MM.1S (cell line): ENCODE measurements around the gene DOCK4.
A peak's percentile ranks its signal among the peaks of the same experiment; 100 is the strongest.

Experiments used
- DNase-seq: peaks from one replicate; pipeline ENCODE4 v3.0.0-alpha.2; 2015
- H2AFZ ChIP-seq: fragments of 300-600 bp; sonication (generic); 2 replicates; pipeline ENCODE4 v1.6.0; 2016; ENCODE audit warnings: antibody characterized with exemption, low read length
- H3F3A ChIP-seq: fragments of 300-600 bp; sonication (generic); 2 replicates; pipeline ENCODE4 v1.6.1; 2016; ENCODE audit warnings: mild to moderate bottlenecking, antibody characterized with exemption, low read length, moderate library complexity, mixed read lengths; ENCODE audit not compliant: insufficient read depth
- H3K27ac ChIP-seq: fragments of 300-600 bp; sonication (generic); 2 replicates; pipeline ENCODE4 v1.5.1; 2016; ENCODE audit warnings: mild to moderate bottlenecking, low read length
- H3K27me3 ChIP-seq: fragments of 300-600 bp; sonication (generic); replicated peaks from 2 replicates; pipeline ENCODE4 v1.6.0; 2016; ENCODE audit warnings: low read length; ENCODE audit not compliant: insufficient read depth
- H3K36me3 ChIP-seq: fragments of 300-600 bp; sonication (generic); replicated peaks from 2 replicates; pipeline ENCODE4 v1.6.1; 2016; ENCODE audit warnings: mild to moderate bottlenecking, low read length, mixed read lengths; ENCODE audit not compliant: insufficient read depth
- H3K4me1 ChIP-seq: fragments of 300-600 bp; sonication (generic); 2 replicates; pipeline ENCODE4 v1.6.1; 2016; ENCODE audit warnings: low read length, mixed read lengths
- H3K4me2 ChIP-seq: fragments of 300-600 bp; sonication (generic); 2 replicates; pipeline ENCODE4 v1.6.0; 2016; ENCODE audit warnings: low read depth, low read length
- H3K4me3 ChIP-seq: fragments of 300-600 bp; sonication (generic); 2 replicates; pipeline ENCODE4 v1.5.1; 2016; ENCODE audit warnings: low read length, mixed read lengths
- H3K79me2 ChIP-seq: fragments of 300-600 bp; sonication (generic); 2 replicates; pipeline ENCODE4 v1.6.1; 2016; ENCODE audit warnings: mixed run types, low read length, mixed read lengths
- H3K9ac ChIP-seq: fragments of 300-600 bp; sonication (generic); 2 replicates; pipeline ENCODE4 v1.6.1; 2016; ENCODE audit warnings: low read length, mixed read lengths
- H3K9me2 ChIP-seq: fragments of 300-600 bp; sonication (generic); replicated peaks from 2 replicates; pipeline ENCODE4 v1.6.1; 2016; ENCODE audit warnings: mild to moderate bottlenecking, low read length, mixed read lengths; ENCODE audit not compliant: insufficient read depth
- H3K9me3 ChIP-seq: fragments of 300-600 bp; sonication (generic); replicated peaks from 2 replicates; pipeline ENCODE4 v1.6.1; 2016; ENCODE audit warnings: mild to moderate bottlenecking, low read length, mixed read lengths; ENCODE audit not compliant: insufficient read depth
- H4K20me1 ChIP-seq: fragments of 300-600 bp; sonication (generic); 2 replicates; pipeline ENCODE4 v1.6.1; 2016; ENCODE audit warnings: mild to moderate bottlenecking, low read length, moderate library complexity, mixed read lengths; ENCODE audit not compliant: insufficient read depth
- CTCF ChIP-seq: fragments of 300-600 bp; sonication (generic); IDR thresholded peaks from 2 replicates; pipeline ENCODE4 v1.5.1; 2016; ENCODE audit warnings: antibody characterized with exemption, low read length, mixed read lengths
- EZH2 ChIP-seq: fragments of 300-600 bp; sonication (generic); optimal IDR thresholded peaks from 2 replicates; pipeline ENCODE3; 2017; ENCODE audit warnings: low read depth, mild to moderate bottlenecking, antibody characterized with exemption, low read length, mixed read lengths
- EZH2phosphoT487 ChIP-seq: fragments of 300-600 bp; sonication (generic); IDR thresholded peaks from 2 replicates; pipeline ENCODE4 v1.6.1; 2018; ENCODE audit warnings: antibody characterized with exemption, low read length

The DOCK4 gene

DNA sequence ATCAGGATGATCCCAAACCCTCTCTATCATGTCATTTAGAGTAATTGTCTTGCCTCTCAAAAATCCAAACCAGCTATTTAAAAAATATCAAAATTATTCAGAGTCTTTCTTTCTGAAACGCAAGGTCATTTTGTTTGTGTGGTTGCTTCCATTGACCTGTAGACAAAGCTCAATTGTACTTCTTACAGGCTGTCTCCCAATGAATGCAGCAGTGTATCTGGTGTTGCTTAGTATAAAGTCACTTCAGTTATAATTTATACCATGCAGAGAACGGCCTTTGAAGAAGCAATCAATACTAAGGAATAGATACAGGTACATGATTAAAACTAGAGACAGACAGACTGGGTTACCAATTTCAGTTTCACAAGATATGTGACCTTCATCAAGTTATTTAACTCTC lies 80.9 kb downstream of the DOCK4 start:
- peaks cover 19% of the 10 kb centered on the region for H3K4me1 ChIP-seq
- H3K4me2 ChIP-seq, result no peak overlapping the region
- DNase-seq, result no peak

DNA sequence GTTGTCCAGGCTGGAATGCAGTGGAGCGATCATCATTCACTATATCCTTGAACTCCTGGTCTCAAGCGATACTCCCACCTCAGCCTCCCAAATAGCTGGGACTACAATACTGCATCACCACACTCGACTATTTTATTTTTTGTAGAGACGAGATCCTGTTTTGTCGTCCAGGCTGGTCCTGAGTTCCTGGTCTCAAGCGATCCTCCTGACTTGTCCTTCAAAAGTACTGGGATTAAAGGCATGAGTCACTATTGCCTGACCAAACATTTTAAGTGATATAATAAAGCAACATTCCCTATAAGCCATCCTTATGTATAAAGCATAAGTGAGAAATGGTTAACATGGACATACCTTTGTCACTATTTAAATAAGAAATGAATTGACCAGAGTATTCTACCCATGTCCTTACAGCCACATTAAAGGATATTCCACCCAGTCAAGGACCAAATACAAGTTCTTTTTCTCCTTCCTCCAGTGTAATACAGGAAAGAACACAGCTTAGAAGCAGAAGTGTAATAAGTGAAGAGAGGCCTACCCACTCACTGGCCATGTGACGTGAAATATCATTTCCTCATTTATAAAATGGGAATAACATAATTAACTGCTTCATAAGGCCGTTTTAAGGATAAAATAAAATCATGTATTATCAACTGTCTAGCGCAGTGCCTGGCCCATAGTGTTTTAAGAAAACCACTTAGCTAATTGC lies 82.0 kb downstream of the DOCK4 start:
- H3K79me2 ChIP-seq, result peaks cover 70% of the 10 kb centered on the region
- H3K4me1 ChIP-seq, result peaks cover 19% of the 10 kb centered on the region
- TF ChIP-seq EZH2phosphoT487, result no peak
- no peak for TF ChIP-seq EZH2
- no peak for TF ChIP-seq CTCF
- no peaks in the 10 kb centered on the region for H3K27me3 ChIP-seq
- no peak for DNase-seq
- H3K9me2 ChIP-seq, result no peaks in the 10 kb centered on the region
- H3F3A ChIP-seq, result no peaks in the 10 kb centered on the region
- H2AFZ ChIP-seq, result no peak overlapping the region
- H3K9me3 ChIP-seq, result no peaks in the 10 kb centered on the region
- H3K4me2 ChIP-seq, result no peak overlapping the region
- no peak overlapping the region for H3K9ac ChIP-seq
- H3K4me3 ChIP-seq, result no peak overlapping the region
- no peak overlapping the region for H3K27ac ChIP-seq
- no peaks in the 10 kb centered on the region for H3K36me3 ChIP-seq
- no peaks in the 10 kb centered on the region for H4K20me1 ChIP-seq

More for the DNA sequence above, 80.9 kb downstream of the DOCK4 start:
- H3K27me3 ChIP-seq, result no peaks in the 10 kb centered on the region
- H3K9me2 ChIP-seq, result no peaks in the 10 kb centered on the region
- H3K79me2 ChIP-seq, result peaks cover 72% of the 10 kb centered on the region
- H3F3A ChIP-seq, result no peaks in the 10 kb centered on the region
- H3K9ac ChIP-seq, result no peak overlapping the region
- H2AFZ ChIP-seq, result no peak overlapping the region
- no peak overlapping the region for H3K4me3 ChIP-seq
- no peaks in the 10 kb centered on the region for H4K20me1 ChIP-seq
- H3K27ac ChIP-seq, result no peak overlapping the region
- H3K36me3 ChIP-seq, result no peaks in the 10 kb centered on the region
- TF ChIP-seq CTCF, result no peak
- no peak for TF ChIP-seq EZH2
- TF ChIP-seq EZH2phosphoT487, result no peak
- H3K9me3 ChIP-seq, result no peaks in the 10 kb centered on the region

GRCh38 chr7:112122798-112123197 lies 83.4 kb downstream of the DOCK4 start:
- Histone ChIP-seq H3K4me3 (no peak overlapping the region), H3K9me3 (no peaks in the 10 kb centered on the region), H3K79me2 (peaks cover 79% of the 10 kb centered on the region), H3K4me1 (peaks cover 19% of the 10 kb centered on the region), H3K27ac (no peak overlapping the region), H3K9ac (no peak overlapping the region), H4K20me1 (no peaks in the 10 kb centered on the region), H3K9me2 (no peaks in the 10 kb centered on the region), H2AFZ (no peak overlapping the region), H3K27me3 (no peaks in the 10 kb centered on the region), H3K36me3 (no peaks in the 10 kb centered on the region), H3F3A (no peaks in the 10 kb centered on the region), H3K4me2 (peak overlapping the region; percentile 28; the same call in 1 of the 2 replicates)
- TF ChIP-seq EZH2phosphoT487 (no peak), EZH2 (no peak)
- no peak for DNase-seq

- no peak overlapping the region for H3K4me3 ChIP-seq
- peak overlapping the region; percentile 28; the same call in 1 of the 2 replicates for H3K4me2 ChIP-seq
- TF ChIP-seq EZH2phosphoT487 (no peak), CTCF (no peak)
- no peaks in the 10 kb centered on the region for H3K9me2 ChIP-seq
- no peak overlapping the region for H2AFZ ChIP-seq
- H3K27me3 ChIP-seq, result no peaks in the 10 kb centered on the region
- no peaks in the 10 kb centered on the region for H4K20me1 ChIP-seq
- H3K9me3 ChIP-seq, result no peaks in the 10 kb centered on the region
- H3F3A ChIP-seq, result no peaks in the 10 kb centered on the region
- DNase-seq, result peak; percentile 56
- H3K79me2 ChIP-seq, result peaks cover 82% of the 10 kb centered on the region
- no peaks in the 10 kb centered on the region for H3K36me3 ChIP-seq
- peaks cover 23% of the 10 kb centered on the region for H3K4me1 ChIP-seq
- no peak overlapping the region for H3K27ac ChIP-seq
- no peak overlapping the region for H3K9ac ChIP-seq
These were observed 84.1 kb downstream of the DOCK4 start for GRCh38 chr7:112122144-112122543.
